ENCODE results near the gene LMO7.

GRCh38 chr13:75836441-75836840, 200.3 kb downstream of the LMO7 start:
- TF ChIP-seq CTCF (IDR thresholded peaks at IDR 0.05) (no peak), POLR2A (IDR thresholded peaks at IDR 0.05) (no peak)
